ENCODE measurements around the gene RPL39. TPM values are rescaled to one million over a fixed set of nuclear protein-coding genes. Genes with fewer than 3 reads are reported as not detected.
"Not testable (repeated sequence)": the region's sequence is repeated elsewhere in the genome, so short reads cannot be mapped to it uniquely, and the experiment has no call there.

Gene RPL39
- total RNA-seq (2014; rRNA removed; shearing (Covaris generic)): 1,219 and 1,278 TPM in 2 replicates

GRCh38 chrX:119791437-119792231, at the start of gene RPL39:
Gene RPL39 (minus strand): TSS chrX:119791630. CDS start chrX:119791576, 54 bp downstream.
- Histone ChIP-seq H3K36me3 (replicated peaks; ENCODE audit: control insufficient read depth, insufficient read depth, low read length) (peaks cover 12% of the 10 kb centered on the region), H3K4me3 (ENCODE audit: insufficient read depth, low read depth, low read length) (peak within 1 kb of the TSS; percentile 77), H3K27me3 (ENCODE audit: control insufficient read depth, insufficient read depth, low read length) (no peaks in the 10 kb centered on the region)
- DNase-seq: peak; percentile 78

GRCh38 chrX:119833905-119834304, 42.5 kb upstream of the RPL39 start:
- no peak overlapping the region for H3K4me3 ChIP-seq (ENCODE audit: insufficient read depth, low read depth, low read length)
- peaks cover 7% of the 10 kb centered on the region for H3K36me3 ChIP-seq (replicated peaks; ENCODE audit: control insufficient read depth, insufficient read depth, low read length)
- DNase-seq: no peak

DNA sequence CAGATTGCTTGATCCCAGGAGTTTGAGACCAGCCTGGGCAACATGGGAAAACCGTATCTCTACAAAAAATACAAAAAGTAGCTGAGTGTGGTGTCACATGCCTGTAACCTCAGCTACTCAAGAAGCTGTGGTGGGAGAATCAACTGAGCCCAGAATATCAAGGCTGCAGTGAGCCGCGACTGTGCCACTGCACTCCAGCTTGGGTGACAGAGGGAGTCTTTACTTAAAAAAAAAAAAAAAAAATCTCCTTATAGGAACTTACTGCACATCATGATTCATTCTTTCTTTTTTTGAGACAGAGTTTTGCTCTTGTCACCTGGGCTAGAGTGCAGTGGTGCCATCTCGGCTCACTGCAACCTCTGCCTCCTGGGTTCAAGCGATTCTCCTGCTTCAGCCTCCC, 37.0 kb upstream of the RPL39 start:
- Histone ChIP-seq H3K27me3 (ENCODE audit: control insufficient read depth, insufficient read depth, low read length) (no peaks in the 10 kb centered on the region), H3K36me3 (replicated peaks; ENCODE audit: control insufficient read depth, insufficient read depth, low read length) (no peaks in the 10 kb centered on the region; the same call in none of the 2 replicates)
- no peak for DNase-seq

More at GRCh38 chrX:119833905-119834304, 42.5 kb upstream of the RPL39 start:
- no peaks in the 10 kb centered on the region for H3K27me3 ChIP-seq (ENCODE audit: control insufficient read depth, insufficient read depth, low read length)

DNA sequence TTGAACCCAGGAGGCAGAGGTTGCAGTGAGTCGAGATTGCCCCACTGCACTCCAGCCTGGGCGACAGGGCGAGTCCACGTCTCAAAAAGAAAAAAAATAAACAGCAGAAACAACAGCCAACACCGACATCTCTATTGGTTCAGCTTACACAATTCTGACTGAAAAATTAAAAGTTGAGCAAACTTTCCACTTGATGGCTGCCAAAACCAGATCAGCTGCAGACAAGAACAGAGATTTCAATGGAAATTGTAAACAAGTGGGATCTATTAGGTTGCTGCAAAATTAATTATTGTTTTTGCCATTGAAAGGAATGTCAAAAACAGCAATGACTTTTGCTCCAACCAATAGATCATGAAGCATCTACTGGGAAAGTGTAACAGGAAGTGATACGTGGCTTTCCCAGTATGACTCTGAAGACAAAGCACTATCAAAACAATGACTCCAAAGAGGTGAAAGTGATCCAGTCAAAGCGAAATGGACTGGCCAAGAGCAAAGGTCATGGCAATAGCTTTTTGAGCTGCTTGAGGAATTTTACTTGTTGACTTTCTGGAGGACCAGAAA, 35.0 kb upstream of the RPL39 start:
- Histone ChIP-seq H3K27me3 (ENCODE audit: control insufficient read depth, insufficient read depth, low read length) (no peaks in the 10 kb centered on the region), H3K36me3 (replicated peaks; ENCODE audit: control insufficient read depth, insufficient read depth, low read length) (no peaks in the 10 kb centered on the region; the same call in none of the 2 replicates), H3K4me3 (ENCODE audit: insufficient read depth, low read depth, low read length) (no peak overlapping the region)
- DNase-seq: no peak

More for the DNA sequence above, 37.0 kb upstream of the RPL39 start:
- no peak overlapping the region for H3K4me3 ChIP-seq (ENCODE audit: insufficient read depth, low read depth, low read length)

- H3K27me3 ChIP-seq (ENCODE audit: control insufficient read depth, insufficient read depth, low read length); H3K36me3 ChIP-seq (replicated peaks; ENCODE audit: control insufficient read depth, insufficient read depth, low read length); DNase-seq; H3K4me3 ChIP-seq (ENCODE audit: insufficient read depth, low read depth, low read length): not testable (repeated sequence)
Measured at GRCh38 chrX:119824221-119824620, 32.8 kb upstream of the RPL39 start.

GRCh38 chrX:119821703-119822102, 30.3 kb upstream of the RPL39 start:
- H3K27me3 ChIP-seq (ENCODE audit: control insufficient read depth, insufficient read depth, low read length); H3K36me3 ChIP-seq (replicated peaks; ENCODE audit: control insufficient read depth, insufficient read depth, low read length); H3K4me3 ChIP-seq (ENCODE audit: insufficient read depth, low read depth, low read length); DNase-seq: not testable (repeated sequence)

DNA sequence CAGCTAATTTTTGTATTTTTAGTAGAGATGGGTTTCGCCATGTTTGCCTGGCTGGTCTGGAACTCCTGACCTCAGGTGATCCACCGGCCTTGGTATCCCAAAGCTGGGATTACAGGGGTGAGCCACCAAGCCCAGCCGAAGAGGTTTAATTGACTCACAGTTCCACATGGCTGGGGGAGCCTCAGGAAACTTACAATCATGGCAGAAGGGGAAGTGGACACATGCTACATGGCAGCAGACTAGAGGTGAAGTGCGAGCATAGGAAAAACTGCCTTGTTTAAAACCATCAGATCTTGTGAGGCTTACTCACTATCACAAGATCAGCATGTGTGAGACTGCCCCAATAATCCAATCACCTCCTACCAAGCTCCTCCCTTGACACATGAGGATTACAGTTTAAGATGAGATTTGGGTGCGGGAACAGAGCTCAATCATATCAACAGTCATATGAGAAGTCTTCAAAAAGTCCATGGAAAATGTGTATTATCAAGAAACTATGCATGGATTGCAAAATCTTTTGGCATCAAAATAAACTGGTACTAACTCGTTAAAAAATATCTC, 25.8 kb upstream of the RPL39 start:
- DNase-seq: no peak
- no peaks in the 10 kb centered on the region for H3K36me3 ChIP-seq (replicated peaks; ENCODE audit: control insufficient read depth, insufficient read depth, low read length)
- no peaks in the 10 kb centered on the region for H3K27me3 ChIP-seq (ENCODE audit: control insufficient read depth, insufficient read depth, low read length)
- H3K4me3 ChIP-seq (ENCODE audit: insufficient read depth, low read depth, low read length): no peak overlapping the region

DNA sequence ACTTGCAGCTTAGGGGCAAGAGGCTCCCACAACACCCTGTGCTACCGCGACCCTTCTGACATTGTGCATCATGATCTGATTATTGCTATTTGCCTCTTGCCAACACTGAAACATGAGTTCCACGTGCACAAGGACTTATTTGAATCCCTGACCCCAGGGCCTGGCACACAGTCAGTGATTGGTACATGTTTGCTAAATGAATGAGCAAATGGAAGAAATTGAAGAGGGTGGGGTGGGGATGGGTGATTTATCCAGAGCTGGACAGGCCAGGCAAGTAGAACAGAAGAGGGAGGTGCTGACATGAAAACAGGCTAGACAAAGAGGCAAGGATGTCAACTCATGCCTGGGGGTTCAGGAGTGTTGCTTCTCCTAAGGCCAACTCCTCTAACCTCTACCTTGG, 24.9 kb upstream of the RPL39 start:
- DNase-seq: no peak
- Histone ChIP-seq H3K27me3 (ENCODE audit: control insufficient read depth, insufficient read depth, low read length) (no peaks in the 10 kb centered on the region), H3K4me3 (ENCODE audit: insufficient read depth, low read depth, low read length) (no peak overlapping the region), H3K36me3 (replicated peaks; ENCODE audit: control insufficient read depth, insufficient read depth, low read length) (no peaks in the 10 kb centered on the region)

- H3K27me3 ChIP-seq (ENCODE audit: control insufficient read depth, insufficient read depth, low read length): no peaks in the 10 kb centered on the region
- H3K4me3 ChIP-seq (ENCODE audit: insufficient read depth, low read depth, low read length): no peak overlapping the region
- H3K36me3 ChIP-seq (replicated peaks; ENCODE audit: control insufficient read depth, insufficient read depth, low read length): no peaks in the 10 kb centered on the region
- DNase-seq: no peak
Measured at GRCh38 chrX:119809185-119809666, 17.8 kb upstream of the RPL39 start.

- not testable (repeated sequence) for H3K27me3 ChIP-seq (ENCODE audit: control insufficient read depth, insufficient read depth, low read length); H3K4me3 ChIP-seq (ENCODE audit: insufficient read depth, low read depth, low read length); H3K36me3 ChIP-seq (replicated peaks; ENCODE audit: control insufficient read depth, insufficient read depth, low read length); DNase-seq
Measured at GRCh38 chrX:119808461-119808860, 17.0 kb upstream of the RPL39 start.

GRCh38 chrX:119802546-119802945, 11.1 kb upstream of the RPL39 start:
- H3K27me3 ChIP-seq (ENCODE audit: control insufficient read depth, insufficient read depth, low read length): no peaks in the 10 kb centered on the region
- H3K4me3 ChIP-seq (ENCODE audit: insufficient read depth, low read depth, low read length): no peak overlapping the region
- no peaks in the 10 kb centered on the region for H3K36me3 ChIP-seq (replicated peaks; ENCODE audit: control insufficient read depth, insufficient read depth, low read length)
- DNase-seq: no peak

GRCh38 chrX:119801253-119802221, 10.1 kb upstream of the RPL39 start:
- Histone ChIP-seq H3K27me3 (ENCODE audit: control insufficient read depth, insufficient read depth, low read length) (no peaks in the 10 kb centered on the region), H3K36me3 (replicated peaks; ENCODE audit: control insufficient read depth, insufficient read depth, low read length) (no peaks in the 10 kb centered on the region), H3K4me3 (ENCODE audit: insufficient read depth, low read depth, low read length) (no peak overlapping the region)
- no peak for DNase-seq

GRCh38 chrX:119790977-119791436, 423 bp downstream of the RPL39 start:
- H3K36me3 ChIP-seq (replicated peaks; ENCODE audit: control insufficient read depth, insufficient read depth, low read length): peaks cover 12% of the 10 kb centered on the region
- peak overlapping the region; percentile 77 for H3K4me3 ChIP-seq (ENCODE audit: insufficient read depth, low read depth, low read length)
- H3K27me3 ChIP-seq (ENCODE audit: control insufficient read depth, insufficient read depth, low read length): no peaks in the 10 kb centered on the region
- peak; percentile 58 for DNase-seq
